HCEC 1CT (cell line): ENCODE results near the gene ALDH1A3.
A peak's percentile ranks its signal among the peaks of the same experiment; 100 is the strongest.

Experiments used
- DNase-seq: peaks from one replicate; pipeline ENCODE4 v3.0.0-alpha.2; 2017

The ALDH1A3 gene

DNA sequence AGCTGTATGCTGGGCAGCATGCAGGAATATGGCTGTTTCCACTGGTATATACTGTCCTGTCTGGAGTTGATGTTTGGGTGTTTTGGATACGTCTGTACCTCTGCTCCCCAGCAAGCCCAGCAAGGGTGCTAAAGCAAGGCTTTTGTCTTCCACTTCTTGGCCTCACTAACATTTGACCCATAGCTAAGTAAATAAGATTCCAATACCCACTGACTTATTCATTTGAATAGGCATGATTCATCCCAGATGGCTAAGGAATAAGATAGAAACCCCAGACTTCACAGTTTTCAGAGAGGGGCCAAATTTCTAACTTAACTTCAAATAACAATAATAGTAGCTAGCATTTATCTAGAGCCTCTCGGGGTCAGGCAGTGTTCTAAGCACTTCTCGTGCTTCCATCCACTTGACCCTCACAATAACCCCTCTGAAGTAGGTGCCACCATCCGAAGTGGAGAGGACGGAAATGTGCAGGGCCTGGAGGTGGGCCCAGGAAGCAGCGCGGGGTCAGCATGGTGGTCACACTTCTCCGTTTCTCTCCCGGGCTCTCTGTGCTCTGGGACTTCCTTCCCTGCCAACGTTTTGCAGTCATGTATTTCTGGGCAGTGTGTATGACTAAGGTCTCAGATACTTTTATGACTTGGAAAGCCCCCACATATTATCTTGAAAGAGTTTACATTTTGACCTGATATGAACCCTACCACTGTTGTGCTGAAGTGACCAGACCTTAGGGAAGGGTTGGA lies 78.9 kb downstream of the ALDH1A3 start:
- peak; percentile 79 for DNase-seq

DNA sequence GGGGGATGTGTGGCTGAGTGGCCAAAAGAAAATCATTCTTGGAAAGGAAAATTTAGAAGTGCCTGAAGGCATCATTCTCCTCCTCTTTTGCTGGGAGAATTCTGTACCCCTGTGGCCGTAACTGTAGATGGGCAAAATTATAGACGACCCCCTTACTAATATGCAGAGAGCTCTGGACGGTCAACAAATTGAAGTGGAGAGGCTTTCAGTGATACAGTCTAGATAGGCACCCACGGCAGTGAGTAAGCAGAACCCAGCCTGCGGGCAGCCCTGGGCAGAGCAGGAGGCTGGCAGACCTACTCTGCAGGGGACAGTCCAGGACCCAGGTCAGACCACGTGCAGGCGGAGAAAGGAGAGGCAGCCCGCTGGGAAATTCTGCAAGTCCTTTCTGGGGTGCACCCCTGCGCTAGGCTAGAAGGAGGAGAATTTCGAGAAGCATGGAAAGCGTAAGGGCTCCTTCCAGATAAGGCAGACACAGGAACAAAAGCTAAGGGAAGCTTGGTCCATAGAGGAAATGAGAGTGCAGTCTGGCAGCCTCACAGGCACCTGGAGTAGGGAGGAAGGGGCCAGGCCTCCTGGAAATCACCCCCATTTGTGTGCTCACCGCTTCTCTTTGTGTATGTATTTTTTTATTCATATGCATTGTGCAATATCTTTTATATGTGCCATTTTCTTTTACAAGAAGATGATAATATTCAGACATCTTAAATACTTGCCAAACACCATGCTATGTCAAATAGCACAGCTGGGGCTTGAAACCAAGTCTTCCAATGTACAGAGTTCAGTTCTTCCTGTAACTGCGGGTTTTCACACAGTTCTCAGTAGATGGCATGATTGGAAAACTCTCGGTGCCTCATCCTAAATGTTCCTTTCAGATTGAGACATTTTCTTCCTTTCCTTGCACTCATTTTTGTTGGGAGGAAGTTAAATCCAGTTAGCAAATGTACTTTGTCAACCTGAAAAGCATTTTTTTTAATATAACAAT lies 79.7 kb downstream of the ALDH1A3 start:
- DNase-seq: no peak
